HG03457 (cell line): ENCODE measurements around the gene ZNF534.
"Not testable (repeated sequence)": the region's sequence is repeated elsewhere in the genome, so short reads cannot be mapped to it uniquely, and the experiment has no call there.

ENCODE experiments used
- ATAC-seq: cut with Tn5 transposase; IDR thresholded peaks from one replicate; pipeline ENCODE4 v1.9.1; 2021; ENCODE audit warnings: moderate number of reproducible peaks; ENCODE audit not compliant: unreplicated experiment

ZNF534 gene

DNA sequence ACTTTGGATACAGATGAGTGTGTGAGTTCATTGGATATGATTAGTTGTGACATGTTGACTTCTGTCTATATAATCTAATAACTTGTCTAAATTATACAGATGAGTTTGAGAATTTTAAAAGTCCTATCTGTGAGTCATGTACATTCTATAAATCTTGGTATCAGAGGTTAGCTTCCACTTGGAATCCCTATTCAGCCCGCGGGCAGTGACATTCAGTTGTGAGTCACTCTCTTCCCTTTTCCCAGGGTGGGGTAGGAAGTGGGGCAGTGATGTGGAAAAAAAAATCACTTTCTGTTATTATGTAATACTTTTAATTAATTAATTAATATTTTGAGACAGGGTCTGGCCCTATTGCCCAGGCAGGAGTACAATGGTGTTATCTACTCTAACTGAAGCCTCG, 65.6 kb downstream of the ZNF534 start:
- no peak for ATAC-seq

GRCh38 chr19:52498571-52498970, 69.6 kb downstream of the ZNF534 start:
- no peak for ATAC-seq

GRCh38 chr19:52500474-52500873, 71.5 kb downstream of the ZNF534 start:
- not testable (repeated sequence) for ATAC-seq

DNA sequence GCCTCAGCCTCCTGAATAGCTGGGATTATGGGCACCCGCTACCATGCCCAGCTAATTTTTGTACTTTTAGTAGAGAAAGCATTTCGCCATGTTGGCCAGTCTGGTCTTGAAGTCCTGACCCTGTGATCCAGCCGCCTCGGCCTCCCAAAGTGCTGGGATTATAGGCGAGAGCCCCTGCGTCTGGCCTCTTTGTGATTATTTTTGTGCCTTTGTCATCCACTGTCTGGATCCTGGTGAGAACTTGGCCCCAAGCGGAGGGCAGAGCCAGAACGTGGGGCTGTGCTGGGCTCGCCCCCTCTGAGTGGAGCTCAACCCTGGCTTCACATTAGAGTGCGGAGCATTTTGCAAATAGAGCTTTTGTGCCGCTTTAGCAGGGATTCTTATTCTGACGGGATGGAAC, 72.0 kb downstream of the ZNF534 start:
- not testable (repeated sequence) for ATAC-seq
